ENCODE results near the gene UBE2S. TPM values are rescaled to one million over a fixed set of nuclear protein-coding genes. Genes with fewer than 3 reads are reported as not detected.

The UBE2S gene
- total RNA-seq, 1 experiment from 2014 or later: 324 TPM

GRCh38 chr19:55384131-55384919 lies 23.3 kb downstream of the UBE2S start, which contains the start of gene TMEM238:
TMEM238 (minus strand) TSS chr19:55384292; CDS start chr19:55384259, 33 bp downstream.
- no peak for DNase-seq (ENCODE audit: low spot score)

- DNase-seq (ENCODE audit: low spot score): no peak
Measured at GRCh38 chr19:55383279-55384130, 24.1 kb downstream of the UBE2S start.

- DNase-seq (ENCODE audit: low spot score): no peak
Measured at GRCh38 chr19:55382522-55383054, 25.0 kb downstream of the UBE2S start.

DNA sequence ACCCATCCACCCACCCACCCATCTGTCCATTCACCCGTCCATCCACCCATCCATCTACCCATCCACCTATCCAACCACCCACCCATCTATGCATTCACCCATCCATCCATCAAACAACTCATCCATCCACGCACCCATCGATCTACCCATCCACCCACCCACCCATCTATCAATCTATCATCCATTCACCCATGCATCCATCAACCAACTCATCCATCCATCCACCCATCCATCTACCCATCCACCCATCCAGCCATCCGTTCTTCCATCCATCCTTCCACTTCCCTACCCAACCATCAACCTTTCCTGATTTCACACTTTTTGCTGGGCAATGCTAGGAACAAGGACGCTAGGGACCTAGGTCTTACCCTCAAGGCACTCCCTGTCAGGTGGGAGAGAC lies 25.6 kb downstream of the UBE2S start:
- no peak for DNase-seq (ENCODE audit: low spot score)

DNA sequence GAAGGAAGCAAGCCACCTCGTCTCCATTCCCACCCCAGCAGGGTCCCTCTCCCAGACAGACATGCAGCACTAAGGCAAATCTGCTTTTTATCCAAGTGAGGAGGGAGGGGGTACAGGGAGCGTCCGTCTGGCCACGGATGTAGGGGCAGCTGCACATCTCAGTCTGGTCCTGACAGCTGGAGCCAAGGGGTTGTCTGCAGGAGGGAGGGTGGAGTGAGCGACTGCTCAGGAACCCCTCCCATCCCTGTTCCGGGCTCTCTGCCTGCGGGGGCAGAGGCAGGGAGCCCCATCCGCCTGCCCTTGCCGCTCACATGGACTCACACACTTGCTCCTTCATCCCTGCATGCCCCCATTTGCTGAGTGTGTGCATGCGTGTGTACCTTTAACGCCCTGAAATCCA lies 28.4 kb downstream of the UBE2S start:
- no peak for DNase-seq (ENCODE audit: low spot score)

- DNase-seq (ENCODE audit: low spot score): no peak
Measured at GRCh38 chr19:55377356-55378131, 30.0 kb downstream of the UBE2S start.

DNA sequence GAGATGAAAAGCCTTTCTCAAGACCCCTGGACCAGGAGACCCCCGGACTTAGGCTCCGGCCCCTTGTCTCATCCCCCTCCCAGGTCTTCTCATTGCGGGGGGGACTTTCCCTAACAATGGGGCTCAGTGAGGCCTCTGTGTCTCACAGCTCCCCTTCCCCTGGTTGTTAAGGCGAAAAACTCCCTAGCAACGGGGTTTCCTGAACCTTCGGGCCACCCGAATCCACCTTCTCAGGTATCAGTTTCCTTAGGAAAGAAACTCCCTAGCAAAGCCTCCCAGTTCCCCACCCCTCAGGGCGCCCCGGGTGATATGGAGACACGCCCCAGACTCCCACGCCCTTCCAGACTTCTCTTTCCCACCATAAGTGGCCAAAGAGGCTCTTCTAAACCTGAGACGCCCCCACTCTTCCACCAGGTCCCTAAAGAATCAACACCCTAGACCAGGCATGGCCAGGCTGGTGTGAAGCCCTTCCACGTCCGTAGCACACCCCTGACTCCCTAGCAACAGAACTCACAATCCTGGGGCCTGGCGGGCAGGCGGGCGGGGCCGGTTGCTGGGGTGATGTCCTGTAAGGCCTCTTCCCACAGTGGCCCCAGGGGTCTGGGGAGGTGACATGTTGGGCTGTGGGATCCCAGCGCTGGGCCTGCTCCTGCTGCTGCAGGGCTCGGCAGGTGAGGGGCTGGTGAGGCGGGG lies 31.2 kb downstream of the UBE2S start, which contains the start of gene TMEM190:
Gene TMEM190, plus strand, starts transcription at position 586 of the 693 bp plus-strand sequence. Its CDS starts 28 bp downstream, at position 614.
- no peak for DNase-seq (ENCODE audit: low spot score)

GRCh38 chr19:55373993-55374757 lies 33.4 kb downstream of the UBE2S start:
- DNase-seq (ENCODE audit: low spot score): no peak

- no peak for DNase-seq (ENCODE audit: low spot score)
Measured at GRCh38 chr19:55373306-55373992, 34.1 kb downstream of the UBE2S start.

DNA sequence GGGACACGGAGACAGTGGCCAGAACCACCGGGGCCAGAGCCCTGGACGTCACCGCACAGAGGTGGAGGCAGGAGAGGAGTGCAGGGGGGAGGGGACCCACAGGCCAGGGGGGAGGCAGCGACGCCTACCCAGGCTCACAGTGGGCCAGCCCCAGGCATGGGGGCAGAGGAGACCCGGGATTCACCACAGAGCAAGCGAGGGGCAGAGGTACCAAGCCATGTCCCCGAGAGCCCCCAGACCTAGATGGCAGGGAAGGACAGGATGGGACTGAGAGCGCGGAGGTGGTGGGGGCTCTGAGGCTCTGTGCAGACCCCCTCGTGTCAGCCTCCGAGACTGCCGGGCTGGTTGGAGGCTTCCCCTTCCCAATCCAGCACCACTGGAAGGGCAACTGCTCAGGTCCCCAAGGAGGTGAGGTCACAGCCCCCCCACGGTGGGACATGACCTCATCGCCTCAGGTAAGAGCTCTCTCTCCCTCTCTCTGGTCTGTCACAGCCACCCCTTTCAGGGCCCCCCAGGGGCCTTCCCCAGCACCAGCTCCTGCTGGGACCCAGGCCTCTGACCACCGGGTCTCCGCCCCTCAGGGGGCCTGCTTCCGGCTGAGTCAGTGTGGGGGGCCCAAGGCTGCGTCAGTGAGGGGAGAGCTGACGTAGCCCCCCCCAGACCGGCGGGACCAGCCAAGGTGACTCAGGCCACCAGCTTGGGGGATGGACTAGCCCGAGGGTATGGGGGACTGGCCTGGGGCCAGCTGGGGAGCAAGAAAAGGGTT lies 35.1 kb downstream of the UBE2S start:
- DNase-seq (ENCODE audit: low spot score): no peak

DNA sequence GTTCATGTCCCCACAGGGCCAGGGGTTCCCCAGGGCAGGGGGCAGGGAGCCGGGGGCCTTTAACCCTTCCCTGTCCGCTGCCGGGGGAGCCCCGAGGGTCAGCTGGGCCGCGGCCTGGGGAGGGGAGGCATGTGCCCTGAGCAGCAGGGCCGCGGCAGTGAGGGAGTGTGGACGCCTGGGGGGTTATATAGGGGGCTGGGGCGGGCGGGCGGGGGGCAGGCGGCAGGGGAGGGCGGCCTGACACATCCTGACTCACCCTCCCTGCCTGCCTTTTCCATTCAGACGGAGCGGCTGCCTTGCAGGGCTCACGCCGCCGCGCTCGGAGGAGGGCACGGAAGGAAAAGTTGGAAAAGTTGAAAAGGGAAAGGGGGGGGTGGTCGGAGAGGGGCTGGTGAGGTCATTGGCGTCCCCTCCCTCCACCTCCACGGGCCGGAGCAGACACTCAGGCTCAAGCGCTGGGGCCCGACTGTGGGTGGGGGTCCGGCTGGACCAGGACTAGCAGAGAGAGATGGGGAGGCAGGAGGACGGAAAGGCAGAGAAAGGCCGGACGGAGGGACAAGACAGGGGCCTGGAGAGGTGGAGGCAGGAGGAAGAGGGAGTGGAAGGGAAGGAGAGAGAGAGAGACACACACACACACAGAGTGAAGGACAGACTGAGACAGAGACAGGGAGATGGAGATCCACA lies 37.1 kb downstream of the UBE2S start, which contains the start of gene IL11:
Gene IL11, minus strand, starts transcription at position 159 of the 684 bp plus-strand sequence. Its CDS starts 153 bp downstream, at position 6.
- DNase-seq (ENCODE audit: low spot score): no peak

DNA sequence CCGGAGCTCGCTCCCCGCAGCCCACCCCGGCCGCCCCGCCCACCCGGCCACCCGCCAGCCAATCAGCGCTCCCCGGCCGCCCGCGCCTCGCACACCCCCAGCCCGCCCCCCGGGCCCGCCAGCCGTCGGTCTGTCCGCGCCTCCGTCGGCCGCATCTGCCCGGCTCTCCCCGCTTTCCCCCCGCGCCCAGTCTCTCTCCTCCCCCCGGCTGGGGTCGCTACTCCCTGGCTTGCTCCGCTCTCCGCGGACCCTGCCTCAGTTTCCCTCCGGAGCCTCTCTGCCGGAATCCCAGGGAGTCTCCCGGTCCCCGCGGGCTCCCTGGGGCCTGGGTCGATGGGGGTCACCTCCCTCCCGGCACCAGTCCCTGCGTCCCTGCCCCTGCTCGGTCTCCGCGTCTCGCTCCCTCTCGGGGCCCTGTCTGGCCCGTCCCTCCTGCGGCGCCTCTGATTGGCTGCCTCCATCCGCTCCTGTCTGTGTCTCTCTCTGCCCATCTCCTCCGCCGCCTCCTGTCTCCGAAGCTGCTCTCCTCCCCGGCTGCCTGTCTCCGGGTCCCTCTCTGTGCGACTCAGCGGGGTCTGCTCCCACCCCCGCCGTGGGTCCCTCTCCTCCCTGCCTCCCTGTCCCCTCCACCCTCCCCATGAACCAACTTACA lies 37.8 kb downstream of the UBE2S start:
- no peak for DNase-seq (ENCODE audit: low spot score)

GRCh38 chr19:55368701-55369563 lies 38.7 kb downstream of the UBE2S start:
- DNase-seq (ENCODE audit: low spot score): no peak

DNA sequence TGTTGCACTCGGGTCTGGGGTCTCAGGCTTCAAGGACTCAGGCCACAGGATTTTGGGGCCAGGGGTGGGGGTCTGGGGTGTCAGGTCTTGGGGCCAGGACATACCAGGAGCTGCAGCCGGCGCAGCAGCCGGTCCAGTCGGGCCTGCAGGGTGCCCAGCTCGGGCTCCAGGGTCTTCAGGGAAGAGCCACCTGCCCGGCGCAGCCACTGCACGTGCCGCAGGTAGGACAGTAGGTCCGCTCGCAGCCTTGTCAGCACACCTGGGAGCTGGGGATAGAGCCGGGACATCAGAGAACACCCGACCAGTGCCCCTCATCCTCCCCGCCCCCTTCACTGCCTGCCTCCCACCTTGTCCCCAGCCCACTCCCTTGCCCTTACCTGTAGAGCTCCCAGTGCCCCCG lies 39.5 kb downstream of the UBE2S start:
- no peak for DNase-seq (ENCODE audit: low spot score)

- DNase-seq (ENCODE audit: low spot score): no peak
Measured at GRCh38 chr19:55366790-55367189, 40.8 kb downstream of the UBE2S start.

DNA sequence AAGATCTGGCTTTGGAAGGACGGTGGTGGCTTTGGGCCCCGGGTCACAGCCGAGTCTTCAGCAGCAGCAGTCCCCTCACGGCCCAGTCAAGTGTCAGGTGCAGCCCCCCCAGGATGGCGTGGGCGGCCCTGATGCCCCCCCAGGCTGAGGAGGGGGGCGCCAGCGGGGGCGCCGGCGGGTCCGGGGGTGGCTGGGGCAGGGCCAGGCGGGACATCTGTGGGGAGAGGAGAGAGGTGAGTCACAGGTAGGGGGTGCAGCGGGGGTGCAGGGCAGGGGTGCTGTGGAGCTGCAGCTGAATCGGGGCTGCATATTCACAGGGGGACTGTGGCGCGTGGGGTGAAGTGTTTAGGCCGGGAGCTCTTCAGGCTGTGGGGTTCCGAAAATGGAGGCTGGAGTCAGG lies 41.6 kb downstream of the UBE2S start:
- DNase-seq (ENCODE audit: low spot score): no peak

GRCh38 chr19:55365245-55365644 lies 42.3 kb downstream of the UBE2S start:
- DNase-seq (ENCODE audit: low spot score): no peak

Data from H4 (cell line).